ENCODE data around the gene CNOT2. TPM values are rescaled to one million over a fixed set of nuclear protein-coding genes. Genes with fewer than 3 reads are reported as not detected.

The CNOT2 gene
- total RNA-seq, 1 experiment from 2014 or later: 64.7 TPM

DNA sequence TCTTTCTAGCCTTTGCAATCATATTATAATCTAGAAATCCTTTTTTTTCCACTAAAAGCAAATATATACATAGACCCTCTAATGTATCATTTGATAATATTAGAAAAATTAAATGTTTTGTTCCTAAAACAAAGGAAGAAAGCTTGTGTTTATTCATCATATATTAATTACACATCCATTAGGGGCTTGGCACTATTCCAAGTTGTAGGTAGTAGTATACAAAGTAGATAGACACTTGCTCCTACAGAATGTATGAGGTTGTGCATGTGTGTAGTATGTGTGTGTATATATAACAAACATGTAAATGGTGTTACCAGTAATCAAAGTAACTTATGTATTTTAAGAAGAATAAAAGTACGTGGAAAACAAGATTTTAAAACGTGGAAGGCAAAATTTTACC lies 107.8 kb downstream of the CNOT2 start:
- Mint-ChIP-seq H3K36me3 (peaks cover 28% of the 10 kb centered on the region), H3K9me3 (no peaks in the 10 kb centered on the region), H3K27me3 (ENCODE audit: low read depth) (no peaks in the 10 kb centered on the region), H3K4me3 (no peak overlapping the region), H3K27ac (no peak overlapping the region), H3K4me1 (no peaks in the 10 kb centered on the region)
- no peak for ATAC-seq
- ChIA-PET CTCF (no interaction called here), POLR2A (no interaction called here)
- TF ChIP-seq ZNF317 (CRISPR knock-in tag; IDR thresholded peaks at IDR 0.05; ENCODE audit: borderline replicate concordance, low read depth): no peak
- TF ChIP-seq MXD4 (CRISPR knock-in tag; IDR thresholded peaks at IDR 0.05; ENCODE audit: borderline replicate concordance): no peak
- TF ChIP-seq ZNF416 (CRISPR knock-in tag; IDR thresholded peaks at IDR 0.05): no peak
- no peak for TF ChIP-seq GABPB1 (CRISPR knock-in tag; IDR thresholded peaks at IDR 0.05)
- TF ChIP-seq NFATC4 (CRISPR knock-in tag; IDR thresholded peaks at IDR 0.05): no peak
- TF ChIP-seq, protein P1, sequence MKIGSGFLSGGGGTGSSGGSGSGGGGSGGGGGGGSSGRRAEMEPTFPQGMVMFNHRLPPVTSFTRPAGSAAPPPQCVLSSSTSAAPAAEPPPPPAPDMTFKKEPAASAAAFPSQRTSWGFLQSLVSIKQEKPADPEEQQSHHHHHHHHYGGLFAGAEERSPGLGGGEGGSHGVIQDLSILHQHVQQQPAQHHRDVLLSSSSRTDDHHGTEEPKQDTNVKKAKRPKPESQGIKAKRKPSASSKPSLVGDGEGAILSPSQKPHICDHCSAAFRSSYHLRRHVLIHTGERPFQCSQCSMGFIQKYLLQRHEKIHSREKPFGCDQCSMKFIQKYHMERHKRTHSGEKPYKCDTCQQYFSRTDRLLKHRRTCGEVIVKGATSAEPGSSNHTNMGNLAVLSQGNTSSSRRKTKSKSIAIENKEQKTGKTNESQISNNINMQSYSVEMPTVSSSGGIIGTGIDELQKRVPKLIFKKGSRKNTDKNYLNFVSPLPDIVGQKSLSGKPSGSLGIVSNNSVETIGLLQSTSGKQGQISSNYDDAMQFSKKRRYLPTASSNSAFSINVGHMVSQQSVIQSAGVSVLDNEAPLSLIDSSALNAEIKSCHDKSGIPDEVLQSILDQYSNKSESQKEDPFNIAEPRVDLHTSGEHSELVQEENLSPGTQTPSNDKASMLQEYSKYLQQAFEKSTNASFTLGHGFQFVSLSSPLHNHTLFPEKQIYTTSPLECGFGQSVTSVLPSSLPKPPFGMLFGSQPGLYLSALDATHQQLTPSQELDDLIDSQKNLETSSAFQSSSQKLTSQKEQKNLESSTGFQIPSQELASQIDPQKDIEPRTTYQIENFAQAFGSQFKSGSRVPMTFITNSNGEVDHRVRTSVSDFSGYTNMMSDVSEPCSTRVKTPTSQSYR (CRISPR knock-in tag; IDR thresholded peaks at IDR 0.05): no peak
- TF ChIP-seq CBFB (CRISPR knock-in tag; IDR thresholded peaks at IDR 0.05; ENCODE audit: low read depth): no peak
- no peak for DNase-seq (ENCODE audit: low spot score)

GRCh38 chr12:70353780-70354660 lies 110.8 kb downstream of the CNOT2 start:
- DNase-seq (ENCODE audit: low spot score): no peak
- Mint-ChIP-seq H3K4me1 (no peaks in the 10 kb centered on the region), H3K9me3 (no peaks in the 10 kb centered on the region), H3K27ac (peak overlapping the region; percentile 57; the same call in 1 of the 2 replicates), H3K4me3 (no peak overlapping the region), H3K36me3 (peaks cover 19% of the 10 kb centered on the region), H3K27me3 (ENCODE audit: low read depth) (no peaks in the 10 kb centered on the region)
- ATAC-seq: no peak
- CTCF ChIA-PET: no interaction called here
- POLR2A ChIA-PET: no interaction called here
- TF ChIP-seq AFF4 (CRISPR knock-in tag; IDR thresholded peaks at IDR 0.05; ENCODE audit: borderline replicate concordance) (no peak), NFATC4 (CRISPR knock-in tag; IDR thresholded peaks at IDR 0.05) (no peak), ETV6 (CRISPR knock-in tag; IDR thresholded peaks at IDR 0.05) (no peak), IRF2 (CRISPR knock-in tag; IDR thresholded peaks at IDR 0.05; ENCODE audit: borderline replicate concordance, low read depth) (no peak), MYBL2 (CRISPR knock-in tag; IDR thresholded peaks at IDR 0.05) (no peak), MXD4 (CRISPR knock-in tag; IDR thresholded peaks at IDR 0.05; ENCODE audit: borderline replicate concordance) (no peak), HMGA2 (CRISPR knock-in tag; IDR thresholded peaks at IDR 0.05) (no peak), TEAD4 (CRISPR knock-in tag; IDR thresholded peaks at IDR 0.05) (no peak)
- TF ChIP-seq, protein P2, sequence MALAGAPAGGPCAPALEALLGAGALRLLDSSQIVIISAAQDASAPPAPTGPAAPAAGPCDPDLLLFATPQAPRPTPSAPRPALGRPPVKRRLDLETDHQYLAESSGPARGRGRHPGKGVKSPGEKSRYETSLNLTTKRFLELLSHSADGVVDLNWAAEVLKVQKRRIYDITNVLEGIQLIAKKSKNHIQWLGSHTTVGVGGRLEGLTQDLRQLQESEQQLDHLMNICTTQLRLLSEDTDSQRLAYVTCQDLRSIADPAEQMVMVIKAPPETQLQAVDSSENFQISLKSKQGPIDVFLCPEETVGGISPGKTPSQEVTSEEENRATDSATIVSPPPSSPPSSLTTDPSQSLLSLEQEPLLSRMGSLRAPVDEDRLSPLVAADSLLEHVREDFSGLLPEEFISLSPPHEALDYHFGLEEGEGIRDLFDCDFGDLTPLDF (CRISPR knock-in tag; IDR thresholded peaks at IDR 0.05): no peak
- TF ChIP-seq, protein P3, sequence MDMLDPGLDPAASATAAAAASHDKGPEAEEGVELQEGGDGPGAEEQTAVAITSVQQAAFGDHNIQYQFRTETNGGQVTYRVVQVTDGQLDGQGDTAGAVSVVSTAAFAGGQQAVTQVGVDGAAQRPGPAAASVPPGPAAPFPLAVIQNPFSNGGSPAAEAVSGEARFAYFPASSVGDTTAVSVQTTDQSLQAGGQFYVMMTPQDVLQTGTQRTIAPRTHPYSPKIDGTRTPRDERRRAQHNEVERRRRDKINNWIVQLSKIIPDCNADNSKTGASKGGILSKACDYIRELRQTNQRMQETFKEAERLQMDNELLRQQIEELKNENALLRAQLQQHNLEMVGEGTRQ (CRISPR knock-in tag; IDR thresholded peaks at IDR 0.05): no peak
- TF ChIP-seq, protein P4, sequence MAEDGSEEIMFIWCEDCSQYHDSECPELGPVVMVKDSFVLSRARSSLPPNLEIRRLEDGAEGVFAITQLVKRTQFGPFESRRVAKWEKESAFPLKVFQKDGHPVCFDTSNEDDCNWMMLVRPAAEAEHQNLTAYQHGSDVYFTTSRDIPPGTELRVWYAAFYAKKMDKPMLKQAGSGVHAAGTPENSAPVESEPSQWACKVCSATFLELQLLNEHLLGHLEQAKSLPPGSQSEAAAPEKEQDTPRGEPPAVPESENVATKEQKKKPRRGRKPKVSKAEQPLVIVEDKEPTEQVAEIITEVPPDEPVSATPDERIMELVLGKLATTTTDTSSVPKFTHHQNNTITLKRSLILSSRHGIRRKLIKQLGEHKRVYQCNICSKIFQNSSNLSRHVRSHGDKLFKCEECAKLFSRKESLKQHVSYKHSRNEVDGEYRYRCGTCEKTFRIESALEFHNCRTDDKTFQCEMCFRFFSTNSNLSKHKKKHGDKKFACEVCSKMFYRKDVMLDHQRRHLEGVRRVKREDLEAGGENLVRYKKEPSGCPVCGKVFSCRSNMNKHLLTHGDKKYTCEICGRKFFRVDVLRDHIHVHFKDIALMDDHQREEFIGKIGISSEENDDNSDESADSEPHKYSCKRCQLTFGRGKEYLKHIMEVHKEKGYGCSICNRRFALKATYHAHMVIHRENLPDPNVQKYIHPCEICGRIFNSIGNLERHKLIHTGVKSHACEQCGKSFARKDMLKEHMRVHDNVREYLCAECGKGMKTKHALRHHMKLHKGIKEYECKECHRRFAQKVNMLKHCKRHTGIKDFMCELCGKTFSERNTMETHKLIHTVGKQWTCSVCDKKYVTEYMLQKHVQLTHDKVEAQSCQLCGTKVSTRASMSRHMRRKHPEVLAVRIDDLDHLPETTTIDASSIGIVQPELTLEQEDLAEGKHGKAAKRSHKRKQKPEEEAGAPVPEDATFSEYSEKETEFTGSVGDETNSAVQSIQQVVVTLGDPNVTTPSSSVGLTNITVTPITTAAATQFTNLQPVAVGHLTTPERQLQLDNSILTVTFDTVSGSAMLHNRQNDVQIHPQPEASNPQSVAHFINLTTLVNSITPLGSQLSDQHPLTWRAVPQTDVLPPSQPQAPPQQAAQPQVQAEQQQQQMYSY (CRISPR knock-in tag; IDR thresholded peaks at IDR 0.05): no peak
- TF ChIP-seq, protein P5, sequence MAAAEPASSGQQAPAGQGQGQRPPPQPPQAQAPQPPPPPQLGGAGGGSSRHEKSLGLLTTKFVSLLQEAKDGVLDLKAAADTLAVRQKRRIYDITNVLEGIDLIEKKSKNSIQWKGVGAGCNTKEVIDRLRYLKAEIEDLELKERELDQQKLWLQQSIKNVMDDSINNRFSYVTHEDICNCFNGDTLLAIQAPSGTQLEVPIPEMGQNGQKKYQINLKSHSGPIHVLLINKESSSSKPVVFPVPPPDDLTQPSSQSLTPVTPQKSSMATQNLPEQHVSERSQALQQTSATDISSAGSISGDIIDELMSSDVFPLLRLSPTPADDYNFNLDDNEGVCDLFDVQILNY (CRISPR knock-in tag; IDR thresholded peaks at IDR 0.05): no peak
- TF ChIP-seq, protein P6, sequence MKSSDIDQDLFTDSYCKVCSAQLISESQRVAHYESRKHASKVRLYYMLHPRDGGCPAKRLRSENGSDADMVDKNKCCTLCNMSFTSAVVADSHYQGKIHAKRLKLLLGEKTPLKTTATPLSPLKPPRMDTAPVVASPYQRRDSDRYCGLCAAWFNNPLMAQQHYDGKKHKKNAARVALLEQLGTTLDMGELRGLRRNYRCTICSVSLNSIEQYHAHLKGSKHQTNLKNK (CRISPR knock-in tag; IDR thresholded peaks at IDR 0.05): no peak
